ENCODE data around the gene FSD2.

FSD2 gene

GRCh38 chr15:82798104-82798503, 7.8 kb downstream of the FSD2 start:
- no peaks in the 10 kb centered on the region for H3F3A ChIP-seq (ENCODE audit: insufficient read depth, low read length)
- H3K4me1 ChIP-seq (ENCODE audit: insufficient read depth, low read length, severe bottlenecking), result no peaks in the 10 kb centered on the region
- H3K9me3 ChIP-seq (ENCODE audit: low read length), result peaks cover 6% of the 10 kb centered on the region
- no peaks in the 10 kb centered on the region; the same call in 1 of the 2 replicates for H3K27me3 ChIP-seq (ENCODE audit: insufficient read depth, low read length)
- no peak overlapping the region for H3K4me3 ChIP-seq (ENCODE audit: low read depth, low read length, poor library complexity, severe bottlenecking)
- no peak overlapping the region for H3K9ac ChIP-seq (ENCODE audit: low read length)
- H3K9me2 ChIP-seq (ENCODE audit: low read depth, low read length), result no peaks in the 10 kb centered on the region
- no peaks in the 10 kb centered on the region for H3K79me2 ChIP-seq (ENCODE audit: insufficient read depth, low read length)
- H4K20me1 ChIP-seq (ENCODE audit: insufficient read depth, low read length), result no peaks in the 10 kb centered on the region
- H3K4me2 ChIP-seq (ENCODE audit: low read length), result no peak overlapping the region
- no peaks in the 10 kb centered on the region for H3K36me3 ChIP-seq (ENCODE audit: insufficient read depth, low read length)
- no peak overlapping the region for H2AFZ ChIP-seq (ENCODE audit: low read length)
- no peak for TF ChIP-seq EZH2 (IDR thresholded peaks at IDR 0.05; ENCODE audit: borderline replicate concordance, low read length)
- TF ChIP-seq, protein P1, sequence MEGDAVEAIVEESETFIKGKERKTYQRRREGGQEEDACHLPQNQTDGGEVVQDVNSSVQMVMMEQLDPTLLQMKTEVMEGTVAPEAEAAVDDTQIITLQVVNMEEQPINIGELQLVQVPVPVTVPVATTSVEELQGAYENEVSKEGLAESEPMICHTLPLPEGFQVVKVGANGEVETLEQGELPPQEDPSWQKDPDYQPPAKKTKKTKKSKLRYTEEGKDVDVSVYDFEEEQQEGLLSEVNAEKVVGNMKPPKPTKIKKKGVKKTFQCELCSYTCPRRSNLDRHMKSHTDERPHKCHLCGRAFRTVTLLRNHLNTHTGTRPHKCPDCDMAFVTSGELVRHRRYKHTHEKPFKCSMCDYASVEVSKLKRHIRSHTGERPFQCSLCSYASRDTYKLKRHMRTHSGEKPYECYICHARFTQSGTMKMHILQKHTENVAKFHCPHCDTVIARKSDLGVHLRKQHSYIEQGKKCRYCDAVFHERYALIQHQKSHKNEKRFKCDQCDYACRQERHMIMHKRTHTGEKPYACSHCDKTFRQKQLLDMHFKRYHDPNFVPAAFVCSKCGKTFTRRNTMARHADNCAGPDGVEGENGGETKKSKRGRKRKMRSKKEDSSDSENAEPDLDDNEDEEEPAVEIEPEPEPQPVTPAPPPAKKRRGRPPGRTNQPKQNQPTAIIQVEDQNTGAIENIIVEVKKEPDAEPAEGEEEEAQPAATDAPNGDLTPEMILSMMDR (IDR thresholded peaks at IDR 0.05; ENCODE audit: low read length), result no peak
- no peak overlapping the region for H3K27ac ChIP-seq (ENCODE audit: low read depth, low read length, poor library complexity, severe bottlenecking)

- no peaks in the 10 kb centered on the region for H3K79me2 ChIP-seq (ENCODE audit: insufficient read depth, low read length)
- H3K4me1 ChIP-seq (ENCODE audit: insufficient read depth, low read length, severe bottlenecking), result no peaks in the 10 kb centered on the region
- no peak for TF ChIP-seq EZH2 (IDR thresholded peaks at IDR 0.05; ENCODE audit: borderline replicate concordance, low read length)
- TF ChIP-seq, protein P1 (IDR thresholded peaks at IDR 0.05; ENCODE audit: low read length), result no peak
- H3K9me2 ChIP-seq (ENCODE audit: low read depth, low read length), result no peaks in the 10 kb centered on the region
- no peak overlapping the region for H3K4me3 ChIP-seq (ENCODE audit: low read depth, low read length, poor library complexity, severe bottlenecking)
- H3K27me3 ChIP-seq (ENCODE audit: insufficient read depth, low read length), result no peaks in the 10 kb centered on the region; the same call in 1 of the 2 replicates
- H3K9me3 ChIP-seq (ENCODE audit: low read length), result peaks cover 6% of the 10 kb centered on the region
- H3K9ac ChIP-seq (ENCODE audit: low read length), result no peak overlapping the region
- H3K4me2 ChIP-seq (ENCODE audit: low read length), result no peak overlapping the region
- no peaks in the 10 kb centered on the region for H4K20me1 ChIP-seq (ENCODE audit: insufficient read depth, low read length)
- no peaks in the 10 kb centered on the region for H3K36me3 ChIP-seq (ENCODE audit: insufficient read depth, low read length)
- H3K27ac ChIP-seq (ENCODE audit: low read depth, low read length, poor library complexity, severe bottlenecking), result no peak overlapping the region
- H2AFZ ChIP-seq (ENCODE audit: low read length), result no peak overlapping the region
- H3F3A ChIP-seq (ENCODE audit: insufficient read depth, low read length), result no peaks in the 10 kb centered on the region
These were observed 12.1 kb downstream of the FSD2 start for GRCh38 chr15:82793737-82794136.

- Histone ChIP-seq H3K4me1 (ENCODE audit: insufficient read depth, low read length, severe bottlenecking) (no peaks in the 10 kb centered on the region), H4K20me1 (ENCODE audit: insufficient read depth, low read length) (no peaks in the 10 kb centered on the region), H3K27ac (ENCODE audit: low read depth, low read length, poor library complexity, severe bottlenecking) (no peak overlapping the region), H3K9me2 (ENCODE audit: low read depth, low read length) (no peaks in the 10 kb centered on the region), H3K9me3 (ENCODE audit: low read length) (peaks cover 6% of the 10 kb centered on the region), H3K27me3 (ENCODE audit: insufficient read depth, low read length) (no peaks in the 10 kb centered on the region; the same call in 1 of the 2 replicates), H2AFZ (ENCODE audit: low read length) (no peak overlapping the region), H3K4me2 (ENCODE audit: low read length) (no peak overlapping the region), H3K9ac (ENCODE audit: low read length) (no peak overlapping the region), H3K79me2 (ENCODE audit: insufficient read depth, low read length) (no peaks in the 10 kb centered on the region), H3F3A (ENCODE audit: insufficient read depth, low read length) (no peaks in the 10 kb centered on the region), H3K36me3 (ENCODE audit: insufficient read depth, low read length) (no peaks in the 10 kb centered on the region), H3K4me3 (ENCODE audit: low read depth, low read length, poor library complexity, severe bottlenecking) (no peak overlapping the region)
- TF ChIP-seq EZH2 (IDR thresholded peaks at IDR 0.05; ENCODE audit: borderline replicate concordance, low read length), result no peak
- TF ChIP-seq, protein P1 (IDR thresholded peaks at IDR 0.05; ENCODE audit: low read length), result no peak
These were observed 13.8 kb downstream of the FSD2 start for GRCh38 chr15:82792068-82792467.
